Tongue (tissue), 2 donors: Measurements from ENCODE around the gene GOLGA5. TPM values are rescaled to one million over a fixed set of nuclear protein-coding genes. Genes with fewer than 3 reads are reported as not detected.
A peak's percentile ranks its signal among the peaks of the same experiment; 100 is the strongest.
"Not testable (repeated sequence)": the region's sequence is repeated elsewhere in the genome, so short reads cannot be mapped to it uniquely, and the experiment has no call there.

Source experiments
- DNase-seq: peaks from one replicate; pipeline ENCODE4 v3.0.0-alpha.2; 2015
- total RNA-seq: library from RNA; depleted of rRNA; stranded (reverse); fragments of >200 nt; gene quantifications from one replicate; pipeline ENCODE4 v1.2.3, GENCODE V29; 2014

The GOLGA5 gene, protein sequence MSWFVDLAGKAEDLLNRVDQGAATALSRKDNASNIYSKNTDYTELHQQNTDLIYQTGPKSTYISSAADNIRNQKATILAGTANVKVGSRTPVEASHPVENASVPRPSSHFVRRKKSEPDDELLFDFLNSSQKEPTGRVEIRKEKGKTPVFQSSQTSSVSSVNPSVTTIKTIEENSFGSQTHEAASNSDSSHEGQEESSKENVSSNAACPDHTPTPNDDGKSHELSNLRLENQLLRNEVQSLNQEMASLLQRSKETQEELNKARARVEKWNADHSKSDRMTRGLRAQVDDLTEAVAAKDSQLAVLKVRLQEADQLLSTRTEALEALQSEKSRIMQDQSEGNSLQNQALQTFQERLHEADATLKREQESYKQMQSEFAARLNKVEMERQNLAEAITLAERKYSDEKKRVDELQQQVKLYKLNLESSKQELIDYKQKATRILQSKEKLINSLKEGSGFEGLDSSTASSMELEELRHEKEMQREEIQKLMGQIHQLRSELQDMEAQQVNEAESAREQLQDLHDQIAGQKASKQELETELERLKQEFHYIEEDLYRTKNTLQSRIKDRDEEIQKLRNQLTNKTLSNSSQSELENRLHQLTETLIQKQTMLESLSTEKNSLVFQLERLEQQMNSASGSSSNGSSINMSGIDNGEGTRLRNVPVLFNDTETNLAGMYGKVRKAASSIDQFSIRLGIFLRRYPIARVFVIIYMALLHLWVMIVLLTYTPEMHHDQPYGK
- 31.9 TPM for total RNA-seq

DNA sequence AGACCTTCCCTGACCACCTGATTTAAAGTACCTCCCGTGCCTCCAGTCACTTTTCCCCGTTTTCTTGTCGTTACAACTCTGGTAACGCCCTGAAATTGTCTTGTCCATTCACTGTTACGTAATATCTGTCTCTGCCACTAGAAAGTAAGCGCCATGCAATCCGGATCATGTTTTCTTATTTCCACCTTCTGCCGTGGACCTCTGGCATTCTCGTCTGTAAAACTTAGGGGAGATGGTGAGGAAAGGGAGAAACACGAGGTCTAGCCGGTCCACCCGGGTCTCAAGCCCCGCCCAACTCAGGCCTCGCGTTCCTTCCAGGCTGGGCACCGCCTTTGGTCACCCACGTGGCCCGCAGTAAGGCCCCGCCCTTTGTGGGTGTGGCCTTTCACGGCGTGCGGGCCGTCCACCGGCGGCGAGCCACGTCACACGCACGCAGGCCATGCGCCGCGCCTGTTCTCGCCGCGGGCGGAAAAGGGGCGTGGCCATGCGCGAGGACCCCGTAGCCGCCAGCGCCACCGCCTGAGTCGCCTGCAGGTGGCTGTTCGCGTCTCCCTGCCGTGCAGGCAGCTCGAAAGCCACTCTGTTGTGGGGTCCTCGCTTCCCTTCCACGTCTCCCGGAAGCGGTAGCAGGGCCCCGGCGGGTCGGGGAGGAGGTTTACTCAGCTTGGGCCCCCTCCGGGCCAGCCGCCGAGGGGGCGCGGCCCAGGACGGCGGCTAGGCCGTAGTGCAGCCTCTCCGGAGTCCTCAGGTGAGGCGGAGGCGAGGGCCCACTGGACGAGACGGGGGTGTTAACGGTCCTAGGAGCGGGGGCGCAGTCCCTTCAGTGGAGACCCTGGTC, at the start of gene GOLGA5:
TSS of gene GOLGA5 (plus strand) at position 597 of the 838 bp plus-strand sequence. CDS start 3,133 bp downstream, outside the sequence.
- peak; percentile 99 for DNase-seq

DNA sequence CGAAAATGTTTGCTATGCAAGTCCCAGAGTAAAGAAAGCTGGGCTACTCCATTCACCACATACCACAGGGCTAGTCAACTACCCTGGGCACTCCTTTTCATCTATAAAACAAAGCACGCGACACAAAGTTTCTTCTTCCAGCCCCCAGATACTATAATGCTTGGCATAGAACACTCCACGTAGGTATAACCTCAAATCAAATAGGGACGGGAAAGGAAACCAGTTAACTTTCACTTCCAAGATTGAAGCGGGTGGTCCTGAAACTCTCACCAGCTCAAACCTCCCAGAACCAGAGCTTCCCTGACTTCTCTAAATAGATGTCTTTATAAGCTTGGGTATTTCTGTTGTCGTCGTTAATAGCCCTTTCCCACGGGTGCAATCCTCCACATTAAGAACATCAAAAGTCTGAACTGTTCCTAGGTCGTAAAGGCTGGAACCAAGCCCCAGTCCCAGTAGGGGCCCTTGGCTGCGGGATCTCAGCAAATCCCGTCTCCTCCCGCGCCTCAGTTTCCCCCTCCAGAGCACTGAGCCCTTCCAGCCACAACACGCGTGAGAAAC, 46.3 kb upstream of the GOLGA5 start:
- peak; percentile 35 for DNase-seq

DNA sequence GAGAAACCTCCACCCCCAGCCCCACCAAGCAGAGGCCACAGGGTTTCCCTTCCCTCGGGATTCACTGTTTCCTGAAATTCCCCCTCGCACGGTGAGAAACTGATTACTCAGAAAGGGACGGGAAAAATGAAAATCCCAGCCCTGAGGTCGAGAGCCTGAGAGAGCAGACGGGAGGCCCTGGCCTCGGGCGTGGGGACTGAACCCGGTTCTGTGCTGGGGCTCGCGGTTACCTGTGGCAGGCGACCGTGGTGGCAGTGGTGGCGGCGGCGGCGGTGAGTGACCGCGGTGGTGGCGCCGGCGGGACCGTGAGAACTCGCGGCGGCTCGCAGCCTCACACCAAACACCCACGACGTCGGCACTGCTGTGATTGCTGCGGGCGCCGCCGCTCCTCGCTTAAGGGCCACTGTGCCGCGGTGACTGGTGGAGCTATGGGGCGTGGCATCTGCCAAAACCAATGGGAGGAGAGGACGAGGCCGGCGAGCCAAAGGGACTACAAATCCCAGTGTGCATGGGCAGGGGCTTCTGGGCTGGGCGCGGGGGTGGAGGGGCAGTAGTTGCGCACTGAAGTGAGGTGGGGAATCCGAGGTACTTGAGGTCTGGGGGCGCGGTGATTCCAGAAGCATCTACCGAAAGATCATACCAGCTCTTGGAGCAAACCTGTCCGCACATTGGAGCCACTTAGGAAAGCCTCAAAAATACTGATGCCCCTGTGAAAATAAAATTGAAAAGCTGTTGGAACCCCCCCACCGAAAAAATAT, 45.7 kb upstream of the GOLGA5 start, which contains the start of gene LGMN:
TSS of gene LGMN (minus strand) at position 369 of the 758 bp plus-strand sequence. CDS start 15,841 bp downstream, outside the sequence.
- DNase-seq, result peak; percentile 97

GRCh38 chr14:92750222-92750728, 43.8 kb upstream of the GOLGA5 start:
- not testable (repeated sequence) for DNase-seq

DNA sequence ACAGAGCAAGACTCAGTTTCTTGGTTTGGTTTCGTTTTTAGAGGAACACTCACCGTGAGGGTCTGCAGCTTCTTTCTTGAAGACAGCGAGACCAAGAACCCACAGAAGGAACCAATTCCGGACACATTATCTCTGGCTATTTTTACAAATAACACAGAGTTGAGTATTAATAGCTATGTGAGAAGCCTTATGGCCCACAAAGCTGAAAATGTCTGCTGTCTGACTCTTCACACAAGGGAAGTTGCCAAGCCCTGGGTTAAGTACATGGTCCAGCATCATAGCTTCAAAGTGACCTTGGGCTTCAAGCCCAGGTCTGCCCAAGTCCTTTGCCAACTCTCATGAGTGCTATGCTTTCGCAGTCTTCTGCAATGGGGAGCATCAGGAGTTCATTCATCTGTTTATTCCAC, 43.1 kb upstream of the GOLGA5 start:
- no peak for DNase-seq

DNA sequence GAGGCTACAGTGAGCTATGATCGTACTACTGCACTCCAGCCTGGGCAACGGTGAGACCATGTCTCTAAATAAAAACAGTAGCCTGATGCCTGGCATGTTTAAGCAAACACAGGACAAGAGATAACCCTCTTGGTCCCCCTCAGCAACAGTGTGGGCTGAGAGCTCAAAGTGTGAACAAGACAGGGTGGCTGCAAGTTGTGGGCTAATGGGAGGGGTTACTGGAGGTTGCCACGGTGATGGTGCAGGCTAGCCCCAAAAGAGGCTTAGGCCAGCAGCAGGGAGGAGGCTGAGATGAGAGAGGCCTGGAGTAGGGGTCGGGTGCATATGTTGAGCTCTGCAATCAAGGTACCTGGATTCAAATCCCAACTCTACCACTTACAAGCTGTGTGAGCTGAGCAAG, 42.3 kb upstream of the GOLGA5 start:
- DNase-seq, result no peak

- DNase-seq, result no peak
Measured at GRCh38 chr14:92753250-92753649, 40.9 kb upstream of the GOLGA5 start.

GRCh38 chr14:92754966-92755365, 39.1 kb upstream of the GOLGA5 start:
- DNase-seq, result peak; percentile 37

DNA sequence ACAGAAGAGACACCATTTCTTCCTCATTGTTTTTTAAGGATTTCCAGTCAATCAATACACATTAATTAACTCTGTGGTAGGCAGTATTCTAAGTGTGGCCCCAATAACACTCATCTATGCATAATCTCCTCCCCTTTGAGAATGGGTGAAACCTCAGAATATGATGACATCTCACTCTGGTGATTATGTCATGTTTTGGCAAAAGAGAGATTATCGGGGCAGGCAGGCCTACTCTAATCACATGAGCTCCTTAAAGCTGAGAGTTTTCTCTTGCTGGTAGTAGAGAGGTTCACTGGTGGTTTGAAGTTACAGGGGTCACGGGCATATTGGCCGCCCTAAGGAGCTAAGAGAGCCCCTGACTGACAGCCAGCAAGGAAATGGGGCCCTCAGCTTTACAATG, 38.6 kb upstream of the GOLGA5 start:
- no peak for DNase-seq

DNA sequence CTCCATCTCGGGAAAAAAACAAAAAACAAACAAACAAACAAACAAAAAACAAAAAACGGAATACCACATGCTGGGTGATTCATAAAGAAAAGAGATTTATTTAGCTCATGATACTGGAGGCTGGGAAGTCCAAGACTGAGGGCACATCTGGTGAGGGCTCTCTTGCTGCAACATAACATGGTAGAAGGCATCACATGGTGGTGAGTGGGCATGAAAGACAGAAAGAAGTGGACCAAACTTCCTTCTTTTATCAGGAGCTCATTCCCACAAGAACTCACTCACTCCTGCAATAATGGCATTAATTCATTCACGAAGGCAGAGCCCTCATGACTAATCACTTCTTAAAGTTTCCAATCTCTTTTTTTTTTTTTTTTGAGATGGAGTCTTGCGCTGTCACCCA, 37.7 kb upstream of the GOLGA5 start:
- DNase-seq, result no peak

- DNase-seq, result peak; percentile 48
Measured at GRCh38 chr14:92759300-92759678, 34.8 kb upstream of the GOLGA5 start.

- no peak for DNase-seq
Measured at GRCh38 chr14:92759679-92760523, 34.2 kb upstream of the GOLGA5 start.

DNA sequence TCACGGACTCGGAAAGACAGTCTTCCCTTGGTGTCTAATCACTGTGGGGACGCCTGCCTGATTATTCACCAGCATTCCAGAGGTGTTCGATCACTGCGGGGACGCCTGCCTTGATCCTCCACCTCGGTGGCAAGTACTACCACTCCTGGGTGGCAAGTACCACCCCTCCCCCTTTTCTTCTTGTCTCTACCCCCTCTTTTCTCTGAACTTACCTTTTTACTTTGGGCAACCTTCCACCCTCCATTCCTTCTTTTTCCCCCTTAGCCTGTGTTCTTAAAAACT, 33.6 kb upstream of the GOLGA5 start:
- no peak for DNase-seq

DNA sequence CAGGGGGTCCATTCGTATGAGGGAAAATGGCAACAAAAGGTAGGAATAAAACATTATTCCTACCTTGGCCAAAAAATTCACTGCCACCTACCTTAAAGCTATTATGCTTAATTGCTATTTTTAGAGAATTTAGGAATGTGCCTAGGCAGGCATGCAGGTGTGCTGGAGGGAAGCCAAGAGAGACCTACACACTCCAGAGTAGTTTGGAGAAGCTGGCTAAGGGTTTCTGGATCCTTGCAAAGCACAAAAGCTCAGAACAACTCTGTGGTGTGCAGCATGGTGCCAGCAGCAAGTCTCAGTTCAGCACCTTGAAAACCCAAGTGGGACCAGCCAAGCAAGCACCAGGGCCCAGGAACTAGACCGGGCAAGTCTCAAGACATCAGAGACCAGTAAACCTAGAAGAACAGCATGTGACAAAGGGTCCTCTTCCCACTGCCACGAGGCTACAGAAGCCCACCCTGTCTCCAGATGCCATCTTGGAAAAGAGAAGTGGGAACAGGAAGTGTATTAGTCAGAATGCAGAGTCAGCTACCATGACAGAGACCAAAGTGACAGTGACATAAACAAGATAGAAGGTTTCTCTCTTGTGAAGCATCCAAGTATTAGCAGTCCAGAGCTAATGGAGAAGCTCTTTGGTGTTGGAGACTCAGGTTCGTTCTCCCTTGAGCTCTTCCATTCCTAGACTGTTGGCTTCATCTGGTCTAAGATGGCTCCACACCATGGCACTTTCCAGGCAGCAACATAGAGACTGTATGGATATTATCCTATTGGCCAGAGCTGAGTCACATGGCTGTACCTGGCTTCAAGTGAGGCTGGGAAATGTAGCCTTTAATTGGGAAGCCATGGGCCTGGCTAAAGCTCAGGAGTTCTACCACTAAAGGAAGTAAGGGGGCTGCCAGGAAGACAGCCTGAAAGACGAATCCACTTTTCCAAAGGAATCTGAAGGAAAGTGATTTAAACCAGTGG, 30.2 kb upstream of the GOLGA5 start:
- not testable (repeated sequence) for DNase-seq

DNA sequence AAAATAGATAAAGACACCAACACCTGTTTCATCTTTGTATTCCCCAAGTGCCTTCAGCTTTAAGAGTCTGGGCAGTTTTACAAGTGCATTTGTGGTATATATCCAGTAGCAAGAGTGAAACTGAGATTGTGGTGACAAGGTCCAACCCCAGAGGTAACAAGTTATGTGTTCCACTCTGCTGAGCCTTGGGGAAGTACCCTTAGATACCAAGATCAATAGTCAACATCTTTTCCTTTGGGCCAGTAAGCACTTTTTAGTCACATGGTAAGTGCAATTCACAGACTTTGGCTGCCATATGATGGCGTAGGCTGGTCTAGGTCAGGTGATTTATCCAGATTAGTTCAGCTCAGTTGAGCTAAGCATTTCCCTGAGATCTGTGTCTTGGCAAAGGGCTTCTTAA, 25.9 kb upstream of the GOLGA5 start:
- DNase-seq, result peak; percentile 17

DNA sequence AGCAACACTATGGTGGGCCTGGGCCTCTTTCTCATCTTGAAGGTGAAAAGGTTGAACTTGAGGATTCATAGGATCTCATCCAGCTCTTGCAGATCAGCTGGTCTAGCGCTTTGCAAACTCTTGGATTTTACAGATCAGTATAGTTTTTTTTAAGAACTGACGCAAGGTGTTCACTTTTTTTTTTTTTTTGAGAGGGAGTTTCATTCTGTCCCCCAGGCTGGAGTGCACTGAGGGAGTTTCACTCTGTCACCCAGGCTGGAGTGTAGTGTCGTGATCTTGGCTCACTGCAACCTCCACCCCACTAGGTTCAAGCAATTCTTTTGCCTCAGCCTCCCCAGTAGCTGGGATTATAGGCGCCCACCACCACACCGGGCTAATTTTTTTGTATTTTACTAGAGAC, 25.3 kb upstream of the GOLGA5 start:
- DNase-seq, result no peak

DNA sequence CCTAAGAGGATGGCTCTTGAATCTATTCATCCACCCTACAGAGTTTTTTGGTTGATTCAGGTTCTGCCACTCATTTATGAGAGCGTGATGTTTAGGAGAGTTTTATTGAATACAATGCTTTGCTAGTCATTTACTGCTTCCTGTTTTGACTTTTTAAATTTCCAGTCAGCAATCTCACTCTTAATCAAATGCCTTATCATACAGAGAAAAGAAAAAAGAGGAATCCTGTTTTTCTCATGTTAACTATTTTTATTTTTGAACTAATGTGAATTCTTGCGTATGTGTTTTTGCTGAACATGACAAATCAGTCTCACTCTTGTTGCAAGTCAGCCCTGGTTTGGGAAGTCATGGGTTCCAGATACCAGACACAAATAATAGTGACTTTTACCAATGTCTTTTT, 23.6 kb upstream of the GOLGA5 start:
- DNase-seq, result no peak

DNA sequence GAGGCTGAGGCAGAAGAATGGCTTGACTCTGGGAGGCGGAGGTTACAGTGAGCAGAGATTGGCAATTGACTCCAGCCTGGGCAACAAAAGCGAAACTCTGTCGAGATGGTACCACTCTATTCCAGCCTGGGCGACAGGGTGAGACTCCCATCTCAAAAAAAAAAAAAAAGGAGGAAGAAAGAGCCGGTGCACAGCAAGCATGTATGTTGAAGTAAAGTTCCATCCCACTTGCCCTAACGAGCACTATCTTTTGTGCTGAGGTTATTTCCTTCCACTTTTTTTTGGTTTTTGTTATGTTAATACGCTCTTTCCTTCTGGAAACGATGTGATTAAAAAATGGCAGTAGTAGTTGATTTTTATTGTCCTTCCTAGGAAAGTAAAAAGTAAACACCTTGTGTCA, 19.5 kb upstream of the GOLGA5 start:
- no peak for DNase-seq

GRCh38 chr14:92775292-92775691, 18.8 kb upstream of the GOLGA5 start:
- DNase-seq, result peak; percentile 14
